Activated CD4-positive, alpha-beta T cell treated with anti-CD3 and anti-CD28 coated beads, Interleukin-2, amount 50 U/mL, for 1 hour (primary cell): ENCODE results near the gene SLFN12L.

ENCODE experiments used
- DNase-seq: peaks from one replicate; pipeline ENCODE4 v3.0.0-alpha.2; 2020

SLFN12L gene

DNA sequence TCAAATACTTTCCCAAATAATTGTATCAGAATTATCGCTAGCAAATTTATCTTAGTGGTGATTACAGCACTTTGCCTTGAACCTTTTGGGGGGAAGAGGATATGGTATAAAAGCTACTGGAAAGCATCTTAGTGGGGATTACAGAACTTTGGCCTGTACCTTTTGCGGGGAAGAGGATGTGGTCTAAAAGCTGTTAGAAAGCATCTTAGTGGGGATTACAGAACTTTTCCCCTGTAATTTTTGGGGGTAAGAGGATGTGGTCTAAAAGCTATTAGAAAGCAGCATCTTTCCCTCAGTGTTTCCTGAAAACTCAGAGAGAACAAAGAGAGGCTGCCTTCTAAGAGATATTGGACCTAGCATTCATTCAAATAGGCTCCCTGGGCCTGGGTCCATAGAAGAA, 109.2 kb downstream of the SLFN12L start:
- DNase-seq: no peak

DNA sequence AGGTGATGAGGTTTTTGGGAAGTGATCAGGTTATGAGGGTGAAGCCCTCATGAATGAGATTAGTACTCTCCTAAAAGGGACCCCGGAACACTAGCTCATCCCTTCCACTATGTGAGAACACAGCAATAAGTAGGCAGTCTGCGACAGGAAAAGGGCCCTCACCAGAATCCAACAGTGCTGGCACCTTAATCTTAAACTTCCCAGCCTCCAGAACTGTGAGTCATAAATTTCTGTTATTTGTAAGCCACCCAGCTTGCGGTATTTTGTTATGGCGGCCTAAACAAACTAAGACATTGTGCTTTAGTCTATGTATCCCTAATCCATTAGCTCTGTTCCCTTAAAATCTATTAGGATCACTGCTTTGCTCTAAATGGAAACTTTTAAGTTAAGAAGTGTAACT, 113.7 kb downstream of the SLFN12L start:
- DNase-seq: no peak
